IMR-90 (cell line): ENCODE results near the gene FAM240A. TPM values are rescaled to one million over a fixed set of nuclear protein-coding genes. Genes with fewer than 3 reads are reported as not detected.

Experiments
- ATAC-seq: fragments of 200-7000 bp; cut with Tn5 transposase; 2 replicates; pipeline ENCODE4 v1.9.1; 2020; ENCODE audit warnings: low read depth, mild to moderate bottlenecking, moderate library complexity
- BruUV-seq: library from RNA; stranded (reverse); fragments of 400-500 nt; replicated peaks from 2 replicates; lab custom pipeline; 2021; lab: Mats Ljungman, UMichigan
- CTCF ChIA-PET: fragments of 300-600 bp; formaldehyde crosslinking; extraction: SDS; loops from one replicate; lab custom pipeline; 2021; ENCODE audit warnings: antibody characterized with exemption; lab: Yijun Ruan, JAX
- POLR2A ChIA-PET: fragments of 300-600 bp; sonication (Branson Sonifier 250); formaldehyde crosslinking; loops from one replicate; lab custom pipeline; 2022; ENCODE audit warnings: antibody characterized with exemption; ENCODE audit not compliant: unreplicated experiment; lab: Charles Lee
- DNase-seq: peaks from one replicate; pipeline ENCODE4 v3.0.0; 2013
- H2AFZ ChIP-seq: replicated peaks from 2 replicates; pipeline ENCODE3; 2013; ENCODE audit warnings: low read length, mild to moderate bottlenecking; ENCODE audit not compliant: poor library complexity
- H2AK5ac ChIP-seq: 2 replicates; pipeline ENCODE4 v1.6.1; 2013; ENCODE audit warnings: low read depth, low read length, inconsistent platforms
- H2AK9ac ChIP-seq: replicated peaks from 2 replicates; pipeline ENCODE3; 2013; ENCODE audit warnings: mild to moderate bottlenecking, low read depth, low read length, moderate library complexity; ENCODE audit not compliant: poor library complexity
- H2BK120ac ChIP-seq: 2 replicates; pipeline ENCODE4 v1.6.1; 2013; ENCODE audit warnings: low read depth, low read length, inconsistent platforms
- H2BK15ac ChIP-seq: 3 replicates; pipeline ENCODE4 v1.6.1; 2013; ENCODE audit warnings: low read depth, low read length, inconsistent platforms
- H2BK20ac ChIP-seq: 2 replicates; pipeline ENCODE4 v1.6.1; 2013; ENCODE audit warnings: low read depth, mild to moderate bottlenecking, inconsistent platforms, low read length, moderate library complexity
- H2BK5ac ChIP-seq: 2 replicates; pipeline ENCODE4 v1.6.1; 2013; ENCODE audit warnings: mild to moderate bottlenecking, low read depth, low read length, inconsistent platforms; ENCODE audit not compliant: poor library complexity, severe bottlenecking
- H3K14ac ChIP-seq: replicated peaks from 2 replicates; pipeline ENCODE4 v1.6.1; 2013; ENCODE audit warnings: low read depth, low read length, inconsistent platforms
- H3K18ac ChIP-seq: 2 replicates; pipeline ENCODE4 v1.6.1; 2013; ENCODE audit warnings: low read depth, low read length, control low read depth
- H3K23ac ChIP-seq: 2 replicates; pipeline ENCODE4 v1.6.1; 2013; ENCODE audit warnings: low read depth, low read length, inconsistent platforms
- H3K27ac ChIP-seq: 2 replicates; pipeline ENCODE4 v1.5.1; 2013; ENCODE audit warnings: mild to moderate bottlenecking, control low read depth, low read length; ENCODE audit not compliant: insufficient read depth
- H3K27me3 ChIP-seq: 2 replicates; pipeline ENCODE4 v1.6.1; 2013; ENCODE audit warnings: low read length; ENCODE audit not compliant: control insufficient read depth, insufficient read depth
- H3K36me3 ChIP-seq: 2 replicates; pipeline ENCODE4 v1.6.1; 2013; ENCODE audit warnings: low read length, mixed read lengths; ENCODE audit not compliant: control insufficient read depth, insufficient read depth
- H3K4ac ChIP-seq: 2 replicates; pipeline ENCODE4 v1.6.1; 2013; ENCODE audit warnings: low read depth, low read length, inconsistent platforms
- H3K4me1 ChIP-seq: 2 replicates; pipeline ENCODE4 v1.6.1; 2013; ENCODE audit warnings: low read length, mixed read lengths; ENCODE audit not compliant: control insufficient read depth, insufficient read depth
- H3K4me2 ChIP-seq: 2 replicates; pipeline ENCODE4 v1.6.1; 2013; ENCODE audit warnings: low read depth, mild to moderate bottlenecking, control low read depth, low read length, moderate library complexity
- H3K4me3 ChIP-seq: 2 replicates; pipeline ENCODE4 v1.5.1; 2013; ENCODE audit warnings: low read depth, mild to moderate bottlenecking, control low read depth, low read length, moderate library complexity; ENCODE audit not compliant: insufficient read depth
- H3K56ac ChIP-seq: 2 replicates; pipeline ENCODE4 v1.6.1; 2013; ENCODE audit warnings: low read length, inconsistent platforms; ENCODE audit not compliant: insufficient read depth; ENCODE audit errors: extremely low read depth
- H3K79me1 ChIP-seq, 2 experiments: 2 replicates each; pipeline ENCODE4 v1.6.1; 2013; ENCODE audit warnings: low read length in 2 of 2, inconsistent platforms in 1 of 2, low read depth in 1 of 2
- H3K9ac ChIP-seq: 2 replicates; pipeline ENCODE4 v1.6.1; 2013; ENCODE audit warnings: low read depth, low read length, control low read depth
- H3K9me1 ChIP-seq: 2 replicates; pipeline ENCODE4 v1.6.1; 2013; ENCODE audit warnings: low read length, inconsistent platforms; ENCODE audit not compliant: insufficient read depth
- H3K9me3 ChIP-seq: 2 replicates; pipeline ENCODE4 v1.6.1; 2013; ENCODE audit warnings: low read length; ENCODE audit not compliant: control insufficient read depth, insufficient read depth
- H4K20me1 ChIP-seq: 2 replicates; pipeline ENCODE4 v1.6.1; 2013; ENCODE audit warnings: low read length, inconsistent platforms; ENCODE audit not compliant: insufficient read depth
- H4K5ac ChIP-seq: 2 replicates; pipeline ENCODE4 v1.6.1; 2013; ENCODE audit warnings: mild to moderate bottlenecking, low read depth, low read length, control low read depth
- H4K8ac ChIP-seq, 2 experiments: 2 replicates each; pipeline ENCODE4 v1.6.1; 2013; ENCODE audit warnings: low read depth in 2 of 2, low read length in 2 of 2, control low read depth in 1 of 2, inconsistent platforms in 1 of 2
- H4K91ac ChIP-seq: 2 replicates; pipeline ENCODE4 v1.6.1; 2013; ENCODE audit warnings: low read depth, low read length, inconsistent platforms; ENCODE audit not compliant: insufficient read depth
- BHLHE40 ChIP-seq: fragments of 150-350 bp; IDR thresholded peaks from 2 replicates; pipeline ENCODE4 v1.6.1; 2016; ENCODE audit warnings: mild to moderate bottlenecking, low read depth, low read length
- CEBPB ChIP-seq: IDR thresholded peaks from 2 replicates; pipeline ENCODE4 v1.6.1; 2012; ENCODE audit warnings: low read depth, low read length, improper control_type of control experiment
- CHD1 ChIP-seq: IDR thresholded peaks from 2 replicates; pipeline ENCODE4 v1.6.1; 2012; ENCODE audit warnings: low read depth, low read length, improper control_type of control experiment
- CTCF ChIP-seq: conservative IDR thresholded peaks from 2 replicates; pipeline ENCODE4 v1.5.1; 2012; ENCODE audit warnings: mild to moderate bottlenecking, low read depth, low read length, improper control_type of control experiment
- ELK1 ChIP-seq: fragments of 150-350 bp; IDR thresholded peaks from 2 replicates; pipeline ENCODE4 v1.6.1; 2016; ENCODE audit warnings: low read depth, mild to moderate bottlenecking, low read length, moderate library complexity, borderline replicate concordance
- FOS ChIP-seq: fragments of 150-350 bp; IDR thresholded peaks from 2 replicates; pipeline ENCODE4 v1.6.1; 2016; ENCODE audit warnings: low read depth, low read length
- MAFK ChIP-seq: IDR thresholded peaks from 2 replicates; pipeline ENCODE4 v1.6.1; 2012; ENCODE audit warnings: low read depth, low read length, improper control_type of control experiment
- MAZ ChIP-seq: IDR thresholded peaks from 2 replicates; pipeline ENCODE4 v1.6.1; 2012; ENCODE audit warnings: low read depth, mild to moderate bottlenecking, low read length, improper control_type of control experiment, moderate library complexity, borderline replicate concordance
- MXI1 ChIP-seq: IDR thresholded peaks from 2 replicates; pipeline ENCODE4 v1.6.1; 2012; ENCODE audit warnings: low read depth, mild to moderate bottlenecking, low read length, moderate library complexity, borderline replicate concordance
- NFE2L2 ChIP-seq: fragments of 150-350 bp; IDR thresholded peaks from 2 replicates; pipeline ENCODE4 v1.6.1; 2016; ENCODE audit warnings: low read depth, mild to moderate bottlenecking, low read length
- POLR2A ChIP-seq: IDR thresholded peaks from 2 replicates; pipeline ENCODE4 v1.6.1; 2012; ENCODE audit warnings: mild to moderate bottlenecking, low read depth, low read length
- RAD21 ChIP-seq: IDR thresholded peaks from 2 replicates; pipeline ENCODE4 v1.6.1; 2012; ENCODE audit warnings: low read length, improper control_type of control experiment
- RCOR1 ChIP-seq: IDR thresholded peaks from 2 replicates; pipeline ENCODE4 v1.6.1; 2012; ENCODE audit warnings: mild to moderate bottlenecking, low read length, improper control_type of control experiment; ENCODE audit not compliant: insufficient replicate concordance
- RFX5 ChIP-seq: IDR thresholded peaks from 2 replicates; pipeline ENCODE4 v1.8.0; 2012; ENCODE audit warnings: low read depth, mild to moderate bottlenecking, low read length, moderate library complexity
- SMC3 ChIP-seq: fragments of 150-350 bp; IDR thresholded peaks from 2 replicates; pipeline ENCODE4 v1.6.1; 2016; ENCODE audit warnings: low read depth, mild to moderate bottlenecking, antibody characterized with exemption, low read length, moderate library complexity
- USF2 ChIP-seq: fragments of 150-350 bp; IDR thresholded peaks from 2 replicates; pipeline ENCODE4 v1.6.1; 2017; ENCODE audit warnings: mild to moderate bottlenecking, antibody characterized with exemption, low read length, low read depth
- WGBS, 2 experiments: methylation state at CpG; one replicate each; pipeline versions ENCODE4 v1.1.5 to v1.1.7; 2013; ENCODE audit warnings: missing lambda C conversion rate in 2 of 2; ENCODE audit not compliant: insufficient read length in 1 of 2; ENCODE audit errors: extremely low coverage in 2 of 2; 5-methylcytosine and 5-hydroxymethylcytosine counted together
- dilution Hi-C: fragments of 300-500 bp; cut with HindIII; formaldehyde crosslinking; loops from one replicate; pipeline ENCODE4 v1.14.3; 2018; ENCODE audit warnings: low sequenced_read_pairs; ENCODE audit not compliant: unreplicated experiment
- in situ Hi-C: fragments of 300-500 bp; cut with MboI; formaldehyde crosslinking; loops from 3 replicates; pipeline ENCODE4 v1.14.3; 2019; ENCODE audit warnings: low sequenced_read_pairs, inconsistent platforms, mixed read lengths
- intact Hi-C: fragments of 100-400 bp; cut with micrococcal nuclease; formaldehyde crosslinking; loops from 2 replicates; pipeline ENCODE4 v1.10.0; 2022
- polyA plus RNA-seq, 3 experiments: library from polyadenylated mRNA; depleted of rRNA; stranded (reverse); fragments of >200 nt; gene quantifications; 2 replicates each; pipeline ENCODE4 v1.2.3, GENCODE V29; 2012; ENCODE audit warnings: low replicate concordance in 1 of 3
- total RNA-seq: library from RNA; depleted of rRNA; stranded (reverse); fragments of >200 nt; gene quantifications from 2 replicates; pipeline ENCODE4 v1.2.3, GENCODE V29; 2012

The FAM240A gene
- total and polyA plus RNA-seq, 2 of the 4 experiments (the other 2 are of a cell fraction): not detected

GRCh38 chr3:46613313-46614005 is 1.1 kb downstream of the FAM240A start:
- H2AK5ac ChIP-seq: no peak overlapping the region
- H3K4me1 ChIP-seq: peaks cover 6% of the 10 kb centered on the region; the same call in 1 of the 2 replicates
- in situ Hi-C loops: no loop called here
- H4K5ac ChIP-seq: no peak overlapping the region
- no peak overlapping the region for H2BK20ac ChIP-seq
- no peak overlapping the region for H2BK15ac ChIP-seq
- no peak overlapping the region for H3K56ac ChIP-seq
- DNase-seq (no peak), ATAC-seq (no peak)
- H2BK5ac ChIP-seq: no peak overlapping the region
- WGBS, 2 experiments: 34% methylated on average over 3 of the region's 10 CpGs; no CpG with 5 or more reads in 1 of the 2 experiments
- no peak overlapping the region for H3K14ac ChIP-seq
- H3K4me3 ChIP-seq: no peak overlapping the region
- no peaks in the 10 kb centered on the region for H3K79me1 ChIP-seq
- intact Hi-C loops: no loop called here
- no peaks in the 10 kb centered on the region for H3K9me1 ChIP-seq
- TF ChIP-seq NFE2L2 (no peak), SMC3 (no peak), RFX5 (no peak), BHLHE40 (no peak), CHD1 (no peak), POLR2A (no peak), MAZ (no peak), USF2 (no peak), MXI1 (no peak), RCOR1 (no peak), FOS (no peak), RAD21 (no peak), MAFK (no peak), ELK1 (no peak), CEBPB (no peak), CTCF (no peak)
- dilution Hi-C loops: no loop called here
- no peak overlapping the region for H3K27ac ChIP-seq
- H3K9me3 ChIP-seq: no peaks in the 10 kb centered on the region
- BruUV-seq: no TSS peak
- ChIA-PET POLR2A (no interaction called here), CTCF (no interaction called here)
- H4K8ac ChIP-seq: no peak overlapping the region
- H3K23ac ChIP-seq: no peak overlapping the region
- H3K18ac ChIP-seq: no peak overlapping the region
- H3K4me2 ChIP-seq: no peak overlapping the region
- H3K9ac ChIP-seq: no peak overlapping the region
- no peak overlapping the region for H4K91ac ChIP-seq
- no peak overlapping the region for H2BK120ac ChIP-seq
- H3K4ac ChIP-seq: no peak overlapping the region
- H2AFZ ChIP-seq: no peak overlapping the region
- no peak overlapping the region for H2AK9ac ChIP-seq
- H3K27me3 ChIP-seq: peaks cover 28% of the 10 kb centered on the region
- H3K36me3 ChIP-seq: no peaks in the 10 kb centered on the region
- no peaks in the 10 kb centered on the region for H4K20me1 ChIP-seq
